Measurements from ENCODE around the gene SLC37A2. TPM values are rescaled to one million over a fixed set of nuclear protein-coding genes. Genes with fewer than 3 reads are reported as not detected.

Gene SLC37A2
- total and polyA plus RNA-seq, 2 experiments from 2014 or later, result 0.98 to 1.0 TPM

DNA sequence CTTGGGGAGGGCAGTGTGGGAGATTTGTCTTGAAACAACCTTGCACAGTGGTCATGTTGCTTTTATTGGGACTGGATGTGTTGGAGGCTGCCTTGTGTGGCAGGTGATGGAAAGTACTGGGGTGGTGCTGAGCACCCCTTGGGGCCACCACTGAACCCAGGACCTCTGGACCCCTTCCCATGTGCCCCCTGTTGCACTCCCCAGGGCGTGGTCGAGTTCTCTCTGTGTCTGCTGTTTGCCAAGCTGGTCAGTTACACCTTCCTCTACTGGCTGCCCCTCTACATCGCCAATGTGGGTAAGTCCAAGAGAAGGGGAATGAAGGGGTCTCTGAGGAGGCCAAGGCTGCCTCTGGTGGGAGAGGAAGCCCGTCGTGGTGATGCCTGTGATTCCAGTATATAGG, 18.9 kb downstream of the SLC37A2 start:
- no peaks in the 10 kb centered on the region for H3K27me3 ChIP-seq
- no peaks in the 10 kb centered on the region for H3K36me3 ChIP-seq
- no peak overlapping the region for H3K27ac ChIP-seq
- H3K4me1 ChIP-seq (ENCODE audit: low read depth), result no peaks in the 10 kb centered on the region
- H3K9me3 ChIP-seq (ENCODE audit: low read depth), result no peaks in the 10 kb centered on the region
- H3K4me3 ChIP-seq, result no peak overlapping the region
- TF ChIP-seq, protein P1, sequence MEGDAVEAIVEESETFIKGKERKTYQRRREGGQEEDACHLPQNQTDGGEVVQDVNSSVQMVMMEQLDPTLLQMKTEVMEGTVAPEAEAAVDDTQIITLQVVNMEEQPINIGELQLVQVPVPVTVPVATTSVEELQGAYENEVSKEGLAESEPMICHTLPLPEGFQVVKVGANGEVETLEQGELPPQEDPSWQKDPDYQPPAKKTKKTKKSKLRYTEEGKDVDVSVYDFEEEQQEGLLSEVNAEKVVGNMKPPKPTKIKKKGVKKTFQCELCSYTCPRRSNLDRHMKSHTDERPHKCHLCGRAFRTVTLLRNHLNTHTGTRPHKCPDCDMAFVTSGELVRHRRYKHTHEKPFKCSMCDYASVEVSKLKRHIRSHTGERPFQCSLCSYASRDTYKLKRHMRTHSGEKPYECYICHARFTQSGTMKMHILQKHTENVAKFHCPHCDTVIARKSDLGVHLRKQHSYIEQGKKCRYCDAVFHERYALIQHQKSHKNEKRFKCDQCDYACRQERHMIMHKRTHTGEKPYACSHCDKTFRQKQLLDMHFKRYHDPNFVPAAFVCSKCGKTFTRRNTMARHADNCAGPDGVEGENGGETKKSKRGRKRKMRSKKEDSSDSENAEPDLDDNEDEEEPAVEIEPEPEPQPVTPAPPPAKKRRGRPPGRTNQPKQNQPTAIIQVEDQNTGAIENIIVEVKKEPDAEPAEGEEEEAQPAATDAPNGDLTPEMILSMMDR (IDR thresholded peaks at IDR 0.05; ENCODE audit: low read depth, low read length), result no peak
- DNase-seq (ENCODE audit: low read depth in 1 of 2, low spot score in 1 of 2), result no peak

DNA sequence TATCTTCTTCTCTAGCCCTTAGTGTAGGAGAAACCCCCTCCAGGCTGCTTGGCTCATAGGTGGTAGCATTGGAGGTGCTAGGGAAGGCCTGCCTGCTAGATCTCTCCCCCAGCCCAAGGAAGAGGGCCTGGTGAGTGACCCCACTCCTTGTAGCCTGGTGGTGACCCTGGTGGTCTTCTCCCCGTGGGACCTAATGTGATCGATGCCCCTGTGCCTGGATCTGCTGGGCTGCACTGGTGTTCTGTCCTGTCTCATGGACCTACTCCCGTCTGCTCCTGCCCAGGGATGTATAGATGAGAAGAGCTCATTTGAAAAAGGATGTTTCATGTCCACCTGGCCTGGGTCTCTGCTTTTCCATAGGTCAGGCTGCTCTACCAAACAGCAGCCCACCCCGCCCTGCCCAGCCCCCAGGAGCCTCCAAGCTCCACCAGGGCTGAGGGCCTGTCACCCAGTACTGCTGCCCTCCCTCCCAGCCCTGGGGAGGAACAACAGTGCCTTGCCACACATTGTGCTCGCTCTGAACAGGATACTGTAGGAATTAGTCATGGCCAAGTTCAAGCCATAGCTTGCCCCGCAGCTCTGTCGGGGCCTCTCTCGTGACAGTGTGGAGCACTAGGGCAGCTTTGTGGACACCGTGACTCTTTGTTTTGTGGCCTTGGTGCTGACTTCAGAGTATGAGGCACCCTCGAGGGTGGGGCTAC, 19.7 kb downstream of the SLC37A2 start:
- no peak overlapping the region for H3K4me3 ChIP-seq
- no peaks in the 10 kb centered on the region for H3K27me3 ChIP-seq
- TF ChIP-seq, protein P1 (IDR thresholded peaks at IDR 0.05; ENCODE audit: low read depth, low read length), result no peak
- H3K27ac ChIP-seq, result no peak overlapping the region
- no peaks in the 10 kb centered on the region for H3K9me3 ChIP-seq (ENCODE audit: low read depth)
- peak; percentile 10 to 60 for DNase-seq (ENCODE audit: low read depth in 1 of 2, low spot score in 1 of 2)
- H3K4me1 ChIP-seq (ENCODE audit: low read depth), result no peaks in the 10 kb centered on the region
- H3K36me3 ChIP-seq, result no peaks in the 10 kb centered on the region

DNA sequence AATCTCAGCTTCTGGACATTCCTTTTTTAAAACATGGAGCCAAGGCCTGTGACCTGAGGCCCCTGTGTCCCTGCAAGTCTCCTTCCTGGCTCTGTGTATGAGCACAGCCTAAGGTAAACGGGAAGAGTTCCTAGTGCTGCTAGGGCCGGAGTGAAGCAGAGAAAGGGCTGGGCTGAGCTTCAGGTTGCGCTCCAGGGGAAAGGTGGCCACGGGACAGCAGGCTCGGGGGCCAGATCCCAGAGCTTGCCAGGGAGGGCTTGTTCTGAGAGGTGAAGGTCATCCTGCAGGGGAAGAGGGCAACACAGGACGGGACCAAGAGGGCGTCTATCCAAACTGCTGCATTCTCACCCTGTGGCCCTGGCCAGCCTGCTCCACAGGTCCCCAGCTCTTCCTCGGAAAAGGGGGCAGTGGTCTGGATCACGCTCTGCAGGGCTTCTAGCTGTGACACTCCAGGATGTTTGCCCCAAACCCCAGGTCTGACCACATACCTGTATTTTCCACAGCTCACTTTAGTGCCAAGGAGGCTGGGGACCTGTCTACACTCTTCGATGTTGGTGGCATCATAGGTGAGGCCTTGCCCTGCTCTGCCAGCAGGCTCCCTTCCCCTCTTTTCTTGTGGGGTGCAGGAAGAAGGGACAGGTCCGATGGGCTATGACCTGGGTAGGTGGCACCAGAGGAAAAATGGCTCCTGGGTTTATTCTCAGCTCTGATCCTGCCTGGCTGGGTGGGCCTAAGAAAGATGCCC, 20.4 kb downstream of the SLC37A2 start:
- H3K9me3 ChIP-seq (ENCODE audit: low read depth), result no peaks in the 10 kb centered on the region
- H3K4me1 ChIP-seq (ENCODE audit: low read depth), result no peaks in the 10 kb centered on the region
- TF ChIP-seq, protein P1 (IDR thresholded peaks at IDR 0.05; ENCODE audit: low read depth, low read length), result no peak
- H3K27ac ChIP-seq, result no peak overlapping the region
- H3K36me3 ChIP-seq, result no peaks in the 10 kb centered on the region
- H3K27me3 ChIP-seq, result no peaks in the 10 kb centered on the region
- no peak for DNase-seq (ENCODE audit: low read depth in 1 of 2, low spot score in 1 of 2)
- H3K4me3 ChIP-seq, result no peak overlapping the region

DNA sequence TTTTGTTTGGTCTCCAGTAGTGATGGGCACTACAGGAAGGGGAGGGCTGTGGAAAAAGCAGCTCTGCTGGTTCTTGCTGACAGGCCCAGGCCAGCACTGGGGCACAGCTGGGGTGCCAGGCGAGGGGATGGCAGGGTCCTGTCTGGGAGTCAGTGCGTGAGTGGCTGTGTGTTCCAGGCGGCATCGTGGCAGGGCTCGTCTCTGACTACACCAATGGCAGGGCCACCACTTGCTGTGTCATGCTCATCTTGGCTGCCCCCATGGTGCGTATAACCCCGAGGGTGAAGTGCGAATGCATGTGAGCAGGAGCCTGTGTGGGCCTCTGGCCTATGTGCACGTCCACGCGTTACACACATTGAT, 20.9 kb downstream of the SLC37A2 start:
- no peak overlapping the region for H3K4me3 ChIP-seq
- H3K27ac ChIP-seq, result no peak overlapping the region
- DNase-seq (ENCODE audit: low read depth in 1 of 2, low spot score in 1 of 2), result no peak
- H3K36me3 ChIP-seq, result no peaks in the 10 kb centered on the region
- H3K9me3 ChIP-seq (ENCODE audit: low read depth), result no peaks in the 10 kb centered on the region
- no peaks in the 10 kb centered on the region for H3K27me3 ChIP-seq
- TF ChIP-seq, protein P1 (IDR thresholded peaks at IDR 0.05; ENCODE audit: low read depth, low read length), result no peak
- H3K4me1 ChIP-seq (ENCODE audit: low read depth), result no peaks in the 10 kb centered on the region

DNA sequence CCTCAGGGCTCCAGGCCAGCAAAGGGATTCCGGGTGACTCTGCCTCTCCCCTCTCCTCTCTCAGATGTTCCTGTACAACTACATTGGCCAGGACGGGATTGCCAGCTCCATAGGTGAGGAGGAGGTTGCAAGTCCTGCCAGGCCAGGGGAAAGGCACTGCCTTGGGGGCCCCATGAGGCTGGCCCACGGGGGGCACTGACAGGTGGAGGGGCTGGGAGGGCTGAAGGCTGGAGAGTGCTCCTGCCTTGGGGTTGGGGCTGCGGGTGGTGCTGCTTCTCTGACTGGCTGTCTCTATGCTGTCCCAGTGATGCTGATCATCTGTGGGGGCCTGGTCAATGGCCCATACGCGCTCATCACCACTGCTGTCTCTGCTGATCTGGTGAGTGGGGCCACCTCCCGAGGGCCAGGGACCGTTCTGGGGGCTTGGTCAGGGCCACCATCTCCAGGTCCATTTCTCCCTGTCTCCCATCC, 21.7 kb downstream of the SLC37A2 start:
- H3K36me3 ChIP-seq, result no peaks in the 10 kb centered on the region
- H3K4me1 ChIP-seq (ENCODE audit: low read depth), result no peaks in the 10 kb centered on the region
- no peaks in the 10 kb centered on the region for H3K9me3 ChIP-seq (ENCODE audit: low read depth)
- H3K27ac ChIP-seq, result no peak overlapping the region
- no peak overlapping the region for H3K4me3 ChIP-seq
- H3K27me3 ChIP-seq, result no peaks in the 10 kb centered on the region
- no peak for DNase-seq (ENCODE audit: low read depth in 1 of 2, low spot score in 1 of 2)
- TF ChIP-seq, protein P1 (IDR thresholded peaks at IDR 0.05; ENCODE audit: low read depth, low read length), result no peak

Measured in cardiac muscle cell (in vitro differentiated cells and primary cell).